HEK293T (cell line): ENCODE measurements around the gene CACNA1S.

Source experiments
- CTCF ChIA-PET: fragments of 350-600 bp; formaldehyde crosslinking; extraction: SDS; loops from one replicate; lab custom pipeline; 2021; ENCODE audit warnings: antibody characterized with exemption, inconsistent platforms; lab: Yijun Ruan, JAX
- POLR2A ChIA-PET: fragments of 350-600 bp; formaldehyde crosslinking; extraction: SDS; loops from one replicate; lab custom pipeline; 2020; ENCODE audit warnings: antibody characterized with exemption, inconsistent platforms; lab: Yijun Ruan, JAX
- DNase-seq: peaks from one replicate; pipeline ENCODE4 v3.0.0; 2012; ENCODE audit warnings: mixed read lengths; ENCODE audit errors: extremely low spot score
- ARNT ChIP-seq: fragments of 450-650 bp; IDR thresholded peaks from 2 replicates; pipeline ENCODE4 v1.6.1; 2017; ENCODE audit warnings: mild to moderate bottlenecking
- BHLHE40 ChIP-seq: fragments of 450-650 bp; IDR thresholded peaks from 2 replicates; pipeline ENCODE4 v1.6.1; 2016; ENCODE audit warnings: mild to moderate bottlenecking, moderate library complexity, borderline replicate concordance
- CTBP1 ChIP-seq: fragments of 450-650 bp; IDR thresholded peaks from 2 replicates; pipeline ENCODE4 v1.6.1; 2016; ENCODE audit warnings: borderline replicate concordance
- ELF4 ChIP-seq: fragments of 450-650 bp; IDR thresholded peaks from 2 replicates; pipeline ENCODE4 v1.6.1; 2017; ENCODE audit warnings: antibody characterized with exemption
- FOXA1 ChIP-seq: fragments of 450-650 bp; IDR thresholded peaks from 2 replicates; pipeline ENCODE4 v1.6.1; 2016; ENCODE audit warnings: mild to moderate bottlenecking
- FOXK2 ChIP-seq: fragments of 450-650 bp; IDR thresholded peaks from 2 replicates; pipeline ENCODE4 v1.6.1; 2016; ENCODE audit warnings: mild to moderate bottlenecking
- FOXM1 ChIP-seq: fragments of 450-650 bp; IDR thresholded peaks from 2 replicates; pipeline ENCODE4 v1.6.1; 2017; ENCODE audit warnings: mild to moderate bottlenecking, borderline replicate concordance
- HDGF ChIP-seq: fragments of 450-650 bp; IDR thresholded peaks from 2 replicates; pipeline ENCODE4 v1.6.1; 2017; ENCODE audit warnings: antibody characterized with exemption, borderline replicate concordance
- L3MBTL2 ChIP-seq: fragments of 450-650 bp; conservative IDR thresholded peaks from 2 replicates; pipeline ENCODE4 v1.6.1; 2016; ENCODE audit warnings: mild to moderate bottlenecking
- LEF1 ChIP-seq: fragments of 450-650 bp; IDR thresholded peaks from 2 replicates; pipeline ENCODE4 v1.6.1; 2017; ENCODE audit warnings: mild to moderate bottlenecking, borderline replicate concordance
- NFRKB ChIP-seq: fragments of 450-650 bp; IDR thresholded peaks from 2 replicates; pipeline ENCODE4 v1.6.1; 2016; ENCODE audit warnings: mild to moderate bottlenecking, moderate library complexity
- SP1 ChIP-seq: fragments of 450-650 bp; IDR thresholded peaks from 2 replicates; pipeline ENCODE4 v1.6.1; 2017
- SUZ12 ChIP-seq: fragments of 450-650 bp; IDR thresholded peaks from 2 replicates; pipeline ENCODE4 v1.6.1; 2016; ENCODE audit warnings: mild to moderate bottlenecking
- TARDBP ChIP-seq: fragments of 450-650 bp; IDR thresholded peaks from 2 replicates; pipeline ENCODE4 v1.6.1; 2016
- ZNF384 ChIP-seq: fragments of 450-650 bp; IDR thresholded peaks from 2 replicates; pipeline ENCODE4 v1.6.1; 2016
- TF ChIP-seq, protein P1 (sequence below): fragments of 450-650 bp; IDR thresholded peaks from 2 replicates; pipeline ENCODE4 v1.6.1; 2016

CACNA1S gene

GRCh38 chr1:201145132-201145531 is 32.9 kb upstream of the CACNA1S start:
- TF ChIP-seq ZNF384: no peak
- TF ChIP-seq FOXA1: no peak
- TF ChIP-seq BHLHE40: no peak
- no peak for TF ChIP-seq TARDBP
- no peak for TF ChIP-seq FOXM1
- TF ChIP-seq ELF4: no peak
- TF ChIP-seq, protein P1, sequence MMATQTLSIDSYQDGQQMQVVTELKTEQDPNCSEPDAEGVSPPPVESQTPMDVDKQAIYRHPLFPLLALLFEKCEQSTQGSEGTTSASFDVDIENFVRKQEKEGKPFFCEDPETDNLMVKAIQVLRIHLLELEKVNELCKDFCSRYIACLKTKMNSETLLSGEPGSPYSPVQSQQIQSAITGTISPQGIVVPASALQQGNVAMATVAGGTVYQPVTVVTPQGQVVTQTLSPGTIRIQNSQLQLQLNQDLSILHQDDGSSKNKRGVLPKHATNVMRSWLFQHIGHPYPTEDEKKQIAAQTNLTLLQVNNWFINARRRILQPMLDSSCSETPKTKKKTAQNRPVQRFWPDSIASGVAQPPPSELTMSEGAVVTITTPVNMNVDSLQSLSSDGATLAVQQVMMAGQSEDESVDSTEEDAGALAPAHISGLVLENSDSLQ: no peak
- TF ChIP-seq FOXK2: no peak
- TF ChIP-seq NFRKB: no peak
- TF ChIP-seq SP1: no peak
- DNase-seq: no peak
- POLR2A ChIA-PET: no interaction called here
- CTCF ChIA-PET: no interaction called here

DNA sequence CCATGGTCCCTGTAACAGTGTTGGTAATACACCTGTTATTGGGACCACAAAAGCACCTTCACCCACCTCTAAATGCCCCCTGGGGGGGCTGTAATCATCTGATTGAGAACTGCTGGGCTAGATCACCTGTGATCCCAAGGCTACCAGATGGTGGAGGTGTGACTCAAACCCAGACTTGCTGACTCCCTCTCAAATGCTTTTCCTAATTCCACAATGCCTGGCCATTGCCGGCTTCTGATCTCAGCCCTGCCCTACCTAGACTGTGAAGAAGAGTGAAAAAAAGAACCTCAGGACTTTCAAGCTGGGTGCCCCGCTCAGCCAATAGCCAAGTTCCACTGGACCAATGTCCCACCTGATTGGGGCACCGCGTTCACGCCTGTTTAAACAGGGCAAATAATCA is 32.5 kb upstream of the CACNA1S start:
- POLR2A ChIA-PET: no interaction called here
- TF ChIP-seq ELF4 (no peak), LEF1 (no peak), FOXA1 (no peak), SP1 (no peak), ARNT (no peak), BHLHE40 (no peak), FOXK2 (no peak), FOXM1 (no peak), L3MBTL2 (no peak), HDGF (no peak), NFRKB (no peak), TARDBP (no peak), ZNF384 (no peak), SUZ12 (no peak), CTBP1 (no peak)
- TF ChIP-seq, protein P1: no peak
- CTCF ChIA-PET: no interaction called here
- no peak for DNase-seq

- POLR2A ChIA-PET: no interaction called here
- TF ChIP-seq FOXK2 (no peak), LEF1 (no peak), SP1 (no peak), FOXA1 (no peak), BHLHE40 (no peak), FOXM1 (no peak), HDGF (no peak), NFRKB (no peak), ELF4 (no peak), SUZ12 (no peak), L3MBTL2 (no peak), CTBP1 (no peak), ZNF384 (no peak), ARNT (no peak), TARDBP (no peak)
- TF ChIP-seq, protein P1: no peak
- CTCF ChIA-PET: no interaction called here
- DNase-seq: no peak
These were observed 31.8 kb upstream of the CACNA1S start for GRCh38 chr1:201143726-201144635.

DNA sequence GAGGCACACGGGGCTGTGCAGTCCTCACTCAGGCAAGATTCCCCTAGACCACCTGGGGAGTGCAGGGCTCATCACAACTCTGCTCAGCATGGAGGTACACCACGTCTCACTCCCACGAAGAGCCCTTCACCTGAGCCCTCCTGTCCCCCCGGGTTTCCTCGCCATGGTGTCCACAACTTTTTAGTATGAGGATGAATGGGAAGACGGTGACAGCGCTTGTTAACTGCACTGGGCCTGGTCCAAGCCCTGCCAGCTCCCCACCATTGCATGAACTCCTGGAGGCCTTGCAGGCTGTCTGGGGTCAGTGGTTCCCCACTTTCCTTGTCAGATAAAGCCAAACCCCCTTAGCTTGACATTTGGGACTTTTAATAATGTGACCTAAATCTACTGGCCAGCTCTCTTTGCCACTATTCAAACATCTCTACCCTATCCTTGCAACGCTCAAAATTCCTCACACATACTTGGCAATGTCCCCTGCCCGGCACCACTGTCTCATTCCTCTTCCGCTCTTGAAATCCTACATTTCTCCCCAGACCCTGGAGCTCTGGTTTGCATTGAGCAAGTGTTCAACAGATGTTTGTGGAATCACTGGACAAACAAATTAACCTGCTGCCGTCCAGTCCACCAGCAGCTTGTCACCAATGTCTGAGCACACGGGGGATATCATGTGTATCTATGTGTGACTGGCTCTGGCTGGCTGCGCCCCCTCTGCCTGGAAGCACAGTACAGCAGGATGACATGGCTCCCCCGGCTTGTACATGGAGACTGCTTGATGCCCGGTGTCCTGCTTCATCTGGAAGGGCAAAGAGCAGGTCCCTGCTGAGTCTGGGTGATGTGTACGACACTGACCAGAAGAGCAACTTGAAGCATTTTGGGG is 30.9 kb upstream of the CACNA1S start:
- no peak for TF ChIP-seq SP1
- TF ChIP-seq ARNT: no peak
- no peak for TF ChIP-seq BHLHE40
- TF ChIP-seq SUZ12: no peak
- TF ChIP-seq HDGF: no peak
- TF ChIP-seq L3MBTL2: no peak
- TF ChIP-seq ZNF384: no peak
- no peak for TF ChIP-seq LEF1
- TF ChIP-seq FOXA1: no peak
- no peak for TF ChIP-seq FOXM1
- TF ChIP-seq TARDBP: no peak
- TF ChIP-seq NFRKB: no peak
- TF ChIP-seq CTBP1: no peak
- TF ChIP-seq FOXK2: no peak
- ChIA-PET POLR2A (no interaction called here), CTCF (no interaction called here)
- DNase-seq: no peak

GRCh38 chr1:201142011-201142848 is 30.0 kb upstream of the CACNA1S start:
- TF ChIP-seq HDGF: no peak
- TF ChIP-seq, protein P1: no peak
- no peak for TF ChIP-seq ARNT
- no peak for TF ChIP-seq L3MBTL2
- TF ChIP-seq NFRKB: no peak
- no peak for TF ChIP-seq CTBP1
- no peak for TF ChIP-seq LEF1
- TF ChIP-seq FOXM1: no peak
- ChIA-PET POLR2A (no interaction called here), CTCF (no interaction called here)
- no peak for DNase-seq
